NOMO-1 treated with DMSO at 0.1 percent for 48 hours (cell line): ENCODE measurements around the gene P2RY2.
A peak's percentile ranks its signal among the peaks of the same experiment; 100 is the strongest.

Experiments
- DNase-seq: peaks from one replicate; lab custom pipeline; 2025; ENCODE audit not compliant: unreplicated experiment; lab: John Stamatoyannopoulos, UW

The P2RY2 gene

DNA sequence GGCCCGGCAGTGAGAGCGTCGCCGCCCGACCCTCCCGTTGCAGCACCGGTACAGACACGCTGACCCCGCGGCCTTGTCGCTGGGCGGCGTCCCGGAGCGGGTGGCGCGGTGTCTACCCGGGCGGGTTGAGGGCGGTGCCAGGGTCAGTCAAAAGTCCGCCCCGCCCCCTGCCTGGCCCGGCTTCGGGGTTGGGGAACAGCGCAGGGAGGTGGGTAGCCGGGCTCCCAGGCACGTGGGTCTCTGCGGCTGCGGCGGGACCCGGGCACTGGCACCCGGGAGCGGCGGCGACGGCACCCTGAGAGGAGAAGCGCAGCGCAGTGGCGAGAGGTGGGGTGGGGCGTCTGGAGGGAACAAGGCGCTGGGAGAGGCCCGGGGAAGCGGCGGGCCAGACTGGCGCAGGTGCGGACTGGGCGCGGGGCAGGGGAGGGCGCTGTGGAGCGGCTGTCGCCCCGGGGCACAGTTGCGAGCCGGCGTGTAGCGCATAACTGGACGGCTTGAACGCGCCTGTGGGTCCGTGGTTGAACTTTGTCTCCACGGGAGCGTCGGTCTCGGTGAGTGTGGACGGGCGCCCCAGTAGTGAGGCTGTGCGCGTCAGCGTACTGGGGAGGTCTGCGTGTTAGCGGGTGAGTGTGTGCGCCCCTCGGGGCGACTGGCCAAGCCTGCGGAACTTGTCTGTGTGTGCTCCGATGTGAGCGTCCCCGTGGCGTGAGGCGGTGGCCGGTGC is at the start of gene P2RY2:
Gene P2RY2, plus strand, starts transcription at position 176 of the 724 bp plus-strand sequence. CDS start 15,879 bp downstream, outside the sequence.
- DNase-seq: peak; percentile 84

DNA sequence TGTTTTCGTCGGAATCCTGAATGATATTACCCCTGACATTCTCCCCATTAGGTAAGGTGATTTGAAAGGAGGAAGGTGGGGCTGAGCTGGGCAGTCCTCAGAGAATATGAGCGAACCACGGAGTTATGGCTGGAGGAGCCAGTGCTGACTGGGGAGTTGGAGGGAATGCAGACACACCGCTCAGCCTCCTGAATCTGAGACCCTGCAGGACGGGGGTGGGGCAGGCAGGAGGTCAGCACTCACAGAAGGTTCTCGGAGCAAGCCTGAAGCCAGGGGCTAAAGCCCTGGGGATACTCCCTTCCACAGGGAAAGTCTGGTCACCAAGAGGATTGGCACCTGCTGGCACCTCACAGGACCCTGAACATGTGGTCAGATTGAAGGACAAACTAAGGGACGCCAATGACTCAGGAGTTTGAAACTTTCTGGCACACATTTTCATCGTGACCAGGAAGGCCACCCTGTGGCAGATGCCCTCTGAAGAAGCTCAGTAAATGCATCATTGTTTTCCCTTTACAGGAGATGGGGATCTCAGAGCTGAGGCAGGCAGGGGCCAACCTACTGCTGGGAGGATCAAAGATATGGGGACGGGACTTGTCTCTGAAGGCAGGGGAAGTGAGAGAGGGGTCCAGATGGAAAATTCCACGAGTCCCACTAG is 49.0 kb upstream of the P2RY2 start:
- no peak for DNase-seq

DNA sequence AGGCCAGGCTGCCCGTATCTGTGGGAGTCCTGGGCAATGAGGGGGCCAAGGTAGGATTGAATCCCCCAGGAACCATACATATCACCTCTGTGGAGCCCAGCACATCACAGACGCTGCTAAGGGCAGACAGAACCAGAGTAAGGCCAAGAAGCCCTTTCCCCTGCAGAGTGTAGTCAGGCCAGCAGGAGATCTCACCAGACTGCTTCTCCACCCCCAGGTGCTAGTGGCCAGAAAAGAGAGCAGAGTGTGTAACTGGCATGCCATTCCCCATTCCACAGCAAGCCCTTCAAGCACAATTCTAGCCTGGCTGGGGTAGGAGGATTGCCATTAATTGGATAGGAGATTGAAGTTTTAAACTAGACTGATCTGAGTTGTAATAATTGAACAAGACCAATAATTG is 47.9 kb upstream of the P2RY2 start:
- DNase-seq: no peak

DNA sequence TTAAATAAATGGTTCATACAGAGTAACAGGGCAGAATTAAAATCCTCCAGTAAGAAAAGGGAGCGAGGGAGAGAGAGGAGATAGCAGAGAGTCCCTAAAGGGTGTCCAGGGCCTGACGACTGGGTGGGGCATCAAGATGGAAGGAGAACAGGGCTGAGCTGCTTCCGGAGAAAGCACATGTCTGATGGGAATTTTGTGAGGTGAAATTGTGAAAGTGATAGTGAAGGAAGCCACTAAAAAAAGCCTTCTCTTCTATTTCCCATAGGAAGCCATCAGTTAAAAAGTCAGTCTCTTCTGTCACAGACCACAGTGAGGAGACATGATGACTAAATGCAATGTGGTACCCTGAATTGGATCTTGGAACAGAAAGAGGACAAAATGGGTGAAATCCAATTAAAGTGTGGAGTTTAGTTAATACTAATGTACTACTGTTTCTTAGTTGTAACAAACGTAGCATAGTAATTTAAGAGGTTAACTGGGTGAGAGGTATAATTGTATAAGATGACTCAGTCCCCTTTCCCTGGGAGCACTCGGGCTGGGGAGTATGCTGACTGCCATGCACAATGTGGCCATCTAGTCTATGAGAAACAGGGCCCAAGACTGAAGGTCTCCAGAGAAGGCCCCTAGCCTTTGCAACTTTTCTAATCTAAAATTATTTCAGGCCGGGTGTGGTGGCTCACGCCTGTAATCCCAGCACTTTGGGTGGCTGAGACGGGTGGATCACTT is 46.5 kb upstream of the P2RY2 start:
- no peak for DNase-seq

DNA sequence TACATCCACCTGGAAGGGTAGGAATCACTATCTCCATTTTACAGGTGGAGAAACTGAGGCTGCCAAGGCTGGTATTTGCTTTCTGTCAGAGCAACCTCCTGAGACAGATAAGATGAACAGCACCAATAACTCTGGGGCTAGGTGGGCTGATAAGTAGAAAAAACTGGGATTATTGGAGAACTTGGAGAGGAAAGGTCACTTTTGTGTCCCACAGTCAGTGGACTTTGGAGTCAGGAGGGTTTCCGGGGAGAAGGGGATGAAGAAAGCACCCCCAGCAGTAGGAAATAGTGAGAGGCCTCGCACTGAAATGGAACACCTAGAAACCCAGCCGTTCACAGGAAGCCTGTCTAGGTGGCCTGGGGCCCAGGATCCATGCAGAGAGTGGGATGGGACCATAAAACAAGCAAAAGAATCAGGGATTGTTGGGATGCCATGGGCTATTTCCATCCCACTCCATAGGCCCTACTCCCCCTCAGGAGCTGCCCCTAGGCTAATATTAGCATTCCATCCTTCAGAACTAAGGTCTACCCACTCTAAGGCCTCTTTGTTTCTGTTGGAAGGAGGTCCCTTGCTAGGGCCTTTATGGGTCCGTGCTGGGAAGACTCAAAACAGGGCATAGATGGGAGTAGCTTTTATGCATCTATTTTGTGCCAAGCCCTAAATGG is 45.0 kb upstream of the P2RY2 start:
- DNase-seq: no peak

DNA sequence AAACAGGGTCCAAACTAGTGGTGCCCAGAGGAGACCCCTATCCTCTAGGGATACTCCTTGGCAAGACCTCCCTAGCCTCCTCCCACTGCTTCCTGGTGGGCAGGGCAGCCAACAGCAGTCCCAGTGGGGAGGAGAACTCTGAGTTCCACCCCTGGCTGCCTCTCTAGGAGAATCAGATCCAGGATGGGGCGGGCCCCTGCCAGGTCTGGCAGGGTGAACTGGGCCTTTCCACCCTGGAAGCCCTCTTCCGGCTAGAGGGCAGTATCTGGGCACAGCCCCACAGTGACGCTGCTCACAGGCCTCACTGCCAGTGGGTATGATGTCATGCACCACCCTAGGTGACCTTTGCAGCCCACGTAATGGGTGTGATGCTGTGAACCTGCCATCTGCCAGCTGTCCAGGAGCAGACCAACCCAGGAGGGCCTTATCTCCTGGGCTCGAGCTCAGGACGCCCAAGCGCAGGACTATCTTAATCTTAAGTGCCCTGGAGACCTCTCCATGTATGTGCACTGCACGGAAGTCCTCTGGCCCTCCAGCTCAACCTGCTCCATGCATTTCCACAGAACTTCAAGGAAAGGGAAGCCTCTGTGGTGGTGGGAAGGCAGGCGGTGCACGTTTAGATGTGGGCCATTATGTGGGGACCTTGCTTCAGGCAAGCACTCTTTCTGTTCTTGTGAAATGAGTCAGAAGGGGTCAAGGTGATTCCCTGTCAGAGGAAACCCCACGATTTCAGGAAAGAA is 44.2 kb upstream of the P2RY2 start:
- DNase-seq: no peak

DNA sequence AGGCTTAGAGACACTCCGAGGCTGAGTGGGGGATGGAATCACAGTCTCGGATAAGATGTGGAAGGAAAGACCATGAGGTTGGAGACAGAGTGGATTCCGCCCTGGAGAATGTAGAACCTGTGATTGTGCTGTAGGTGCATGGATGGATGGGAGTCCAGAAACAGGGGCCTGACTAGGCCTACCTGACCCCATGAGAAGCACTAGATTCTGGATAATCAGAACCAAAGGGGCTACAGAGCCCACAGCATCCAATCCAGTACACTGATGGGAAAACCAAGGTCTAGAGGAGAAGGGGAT is 43.6 kb upstream of the P2RY2 start:
- DNase-seq: no peak

DNA sequence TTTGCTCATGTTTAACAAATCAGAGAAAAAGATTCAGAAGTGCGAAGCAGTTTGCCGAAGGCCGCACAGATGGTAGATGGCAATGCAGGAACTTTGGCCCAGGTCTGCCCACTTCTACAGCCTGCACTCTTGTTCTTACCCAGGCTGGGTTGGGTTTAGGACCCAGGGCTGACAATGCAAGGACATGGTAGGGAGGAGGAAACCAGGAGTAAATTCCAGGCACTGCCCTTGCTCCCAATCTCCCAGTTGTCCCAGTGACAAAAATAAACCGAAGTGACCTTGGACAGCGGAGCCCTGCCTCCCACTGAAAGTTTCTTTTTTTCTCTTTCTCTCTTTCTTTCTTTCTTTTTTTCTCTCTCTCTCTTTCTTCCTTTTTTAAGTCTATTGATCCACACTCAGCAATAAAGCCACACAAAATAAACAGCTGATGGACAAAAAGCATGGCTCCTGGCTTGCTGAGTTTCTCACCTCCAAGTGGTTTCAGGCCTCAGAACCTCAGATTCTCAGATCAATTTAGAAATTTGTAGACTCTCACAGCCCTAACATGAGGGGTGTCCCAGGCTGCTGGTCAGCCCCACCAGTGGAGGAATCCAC is 42.4 kb upstream of the P2RY2 start:
- DNase-seq: no peak

DNA sequence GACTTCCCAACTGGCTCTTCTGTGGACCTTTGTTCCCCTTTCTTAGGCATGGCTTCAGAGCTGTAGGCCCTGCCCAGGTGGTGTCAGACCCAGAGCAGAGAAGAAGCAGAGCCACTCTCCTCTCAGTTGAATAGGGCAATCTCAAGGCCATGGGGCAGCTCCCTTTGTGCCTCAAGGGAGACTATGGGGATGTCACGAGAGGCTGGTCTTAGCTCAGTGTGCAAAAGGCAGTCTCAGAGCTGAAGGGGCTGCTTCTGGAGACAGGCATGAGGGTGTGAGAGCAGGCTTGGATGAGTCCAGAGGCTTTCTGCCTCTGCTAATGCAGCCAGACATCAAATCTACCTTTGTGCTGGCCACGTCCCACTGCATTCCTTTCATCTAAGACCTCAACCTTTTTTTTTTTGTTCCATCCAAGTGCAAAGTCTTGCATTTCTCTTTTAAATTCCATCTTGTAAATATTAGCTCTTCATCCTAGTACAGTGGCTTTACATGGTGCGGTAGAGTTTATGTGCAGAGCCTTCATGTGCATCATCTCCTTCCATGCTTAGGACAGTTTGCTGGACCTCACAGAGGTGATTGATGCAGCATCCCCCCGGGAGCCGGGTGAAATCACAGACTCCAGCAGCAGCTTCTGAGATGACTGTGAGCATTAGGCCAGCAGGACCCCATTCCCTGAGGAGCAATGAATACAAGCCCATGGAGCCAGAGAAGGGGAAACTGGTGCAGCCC is 41.8 kb upstream of the P2RY2 start:
- no peak for DNase-seq

DNA sequence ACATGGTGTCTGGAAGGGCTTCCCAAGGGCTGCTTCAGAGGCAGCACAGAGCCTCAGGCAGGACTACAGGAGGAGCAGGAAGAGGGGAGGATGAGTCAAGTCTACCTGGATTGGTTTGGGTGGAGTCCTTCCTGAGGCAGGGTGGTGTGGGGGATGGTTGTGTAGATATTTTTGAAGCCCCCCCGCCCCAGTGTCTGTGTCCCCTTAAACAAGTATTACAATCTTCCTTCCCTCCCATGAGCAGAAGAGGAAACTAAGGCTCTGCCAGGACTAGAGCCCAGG is 41.3 kb upstream of the P2RY2 start:
- DNase-seq: no peak

DNA sequence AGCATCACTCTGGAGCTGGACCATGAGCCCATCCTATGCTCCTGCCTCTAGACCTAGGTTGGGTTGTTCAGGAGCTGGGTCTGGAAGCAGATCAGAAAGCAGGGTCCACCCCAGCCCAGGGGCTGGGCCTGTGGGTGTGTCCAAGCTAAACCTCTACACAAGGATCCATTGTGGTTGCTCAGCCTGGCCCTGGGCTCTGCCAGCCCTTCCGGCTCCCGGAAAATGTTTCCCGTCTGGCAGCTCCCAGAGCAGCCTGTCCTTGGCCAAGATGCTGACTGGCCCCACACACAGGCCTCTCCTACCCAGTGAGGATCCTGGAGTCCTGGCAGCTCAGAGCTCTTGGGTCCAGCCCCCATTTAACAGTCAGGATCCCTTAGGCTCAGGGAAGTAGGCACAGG is 40.7 kb upstream of the P2RY2 start:
- DNase-seq: no peak

DNA sequence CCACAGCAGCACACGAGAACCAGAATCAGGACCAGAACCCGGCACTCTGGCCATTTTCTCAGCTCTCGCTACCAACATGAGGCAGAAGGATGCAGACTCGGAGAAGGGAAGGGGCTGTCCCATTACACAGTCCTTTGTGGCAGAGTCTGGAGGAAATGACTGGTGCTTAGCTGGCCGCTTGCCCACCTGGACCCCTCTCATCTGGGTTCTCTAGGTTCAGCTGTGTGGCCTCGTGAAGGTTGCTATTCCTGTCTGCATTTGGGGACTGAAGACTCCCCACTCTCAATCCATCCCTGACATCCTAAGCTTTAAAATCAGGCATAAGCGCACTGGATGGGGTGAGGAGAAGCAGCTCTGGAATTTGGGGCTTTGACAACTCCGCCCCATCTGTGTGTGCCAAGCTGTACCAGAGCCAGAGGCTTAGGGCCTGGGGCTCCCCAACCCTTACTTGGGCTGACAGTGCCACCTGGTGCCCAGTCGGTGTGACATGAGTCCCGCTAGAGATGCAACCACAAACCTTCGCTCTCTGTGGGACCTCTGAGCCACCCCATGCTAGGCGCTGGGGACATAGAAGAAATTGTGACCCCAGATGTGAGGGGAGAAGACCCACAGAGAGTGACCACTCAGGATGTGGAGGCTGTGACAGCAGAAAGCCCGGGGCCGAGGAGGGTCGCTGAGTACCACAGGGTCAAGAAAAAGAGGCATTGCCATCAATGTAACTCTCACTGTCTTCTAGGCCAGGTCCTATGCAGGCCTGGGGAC is 40.1 kb upstream of the P2RY2 start:
- DNase-seq: peak; percentile 55

DNA sequence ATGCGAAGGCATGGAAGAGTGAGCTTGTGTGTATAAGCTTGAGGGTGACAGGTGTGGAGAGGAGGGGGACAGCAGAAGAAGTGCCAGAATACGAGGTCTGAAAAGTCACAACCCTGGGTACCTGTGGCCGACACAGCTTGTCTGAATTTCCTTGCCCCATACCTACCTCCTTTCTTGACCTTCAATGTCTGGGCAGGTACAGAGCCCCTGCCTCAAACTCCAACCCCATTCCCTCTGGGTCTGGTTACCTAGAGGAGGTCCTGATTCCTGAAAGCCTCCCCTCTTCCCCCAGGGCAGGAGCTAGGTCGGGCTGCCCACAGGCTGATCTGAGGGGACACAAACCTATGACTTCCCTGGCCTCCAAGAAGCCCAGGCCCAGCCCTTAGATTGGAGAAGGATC is 39.4 kb upstream of the P2RY2 start:
- DNase-seq: no peak

DNA sequence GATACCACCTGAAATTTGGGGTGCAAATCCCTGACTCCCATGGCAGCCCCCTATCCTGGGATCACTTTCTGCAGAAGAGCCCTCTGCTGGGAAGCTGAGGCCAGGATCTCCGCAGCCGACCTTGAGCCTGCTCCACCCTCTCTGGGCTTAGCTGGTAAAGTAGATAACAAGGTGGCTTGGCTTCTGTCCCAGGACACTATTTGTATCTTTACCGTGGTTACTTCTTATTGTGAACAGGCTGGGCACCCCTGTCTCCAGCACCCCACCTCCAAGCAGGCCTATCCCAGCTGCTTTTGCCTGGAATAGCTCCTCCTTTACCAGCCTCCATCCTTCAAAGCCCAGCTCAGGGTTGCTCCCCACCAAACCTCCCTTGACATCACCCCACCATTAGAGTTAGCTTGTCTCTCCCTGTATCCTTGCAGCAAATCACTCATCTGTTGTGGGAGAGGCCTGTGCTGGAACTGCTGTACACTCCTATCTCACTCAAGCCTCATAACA is 35.2 kb upstream of the P2RY2 start:
- DNase-seq: no peak

DNA sequence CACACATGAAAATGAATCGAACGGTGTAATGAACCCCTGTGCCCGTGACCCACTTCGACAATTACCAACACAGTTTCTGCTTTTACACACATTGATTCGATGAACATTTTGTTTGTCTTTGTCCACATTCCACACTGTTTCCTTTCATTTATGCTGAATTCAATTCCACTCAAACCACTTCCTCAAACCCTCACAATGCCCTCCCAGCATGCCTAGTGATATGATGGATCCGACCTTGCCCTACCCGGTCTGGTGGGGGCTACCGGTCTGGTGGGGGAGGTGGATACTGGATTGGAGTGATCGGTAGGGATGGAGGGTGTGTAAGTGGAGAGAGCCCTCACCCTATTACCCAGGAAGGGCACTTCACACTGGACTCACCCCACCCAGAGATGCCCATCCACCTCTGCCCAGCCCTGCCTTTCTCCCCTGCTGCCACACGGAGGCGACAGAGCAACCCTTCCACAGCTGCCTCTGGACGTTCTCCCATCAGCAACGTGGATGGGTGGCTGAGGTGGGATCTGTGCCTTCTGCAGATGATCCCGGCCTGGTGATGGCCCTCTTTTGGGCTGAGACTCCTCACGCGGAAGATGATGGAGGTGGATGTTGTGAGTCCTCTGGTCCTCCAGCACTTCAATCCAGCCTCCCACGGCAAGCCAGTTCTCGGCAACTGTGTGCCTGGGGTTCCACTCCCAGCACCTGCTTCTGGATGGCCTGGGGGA is 33.0 kb upstream of the P2RY2 start:
- peak; percentile 79 for DNase-seq

DNA sequence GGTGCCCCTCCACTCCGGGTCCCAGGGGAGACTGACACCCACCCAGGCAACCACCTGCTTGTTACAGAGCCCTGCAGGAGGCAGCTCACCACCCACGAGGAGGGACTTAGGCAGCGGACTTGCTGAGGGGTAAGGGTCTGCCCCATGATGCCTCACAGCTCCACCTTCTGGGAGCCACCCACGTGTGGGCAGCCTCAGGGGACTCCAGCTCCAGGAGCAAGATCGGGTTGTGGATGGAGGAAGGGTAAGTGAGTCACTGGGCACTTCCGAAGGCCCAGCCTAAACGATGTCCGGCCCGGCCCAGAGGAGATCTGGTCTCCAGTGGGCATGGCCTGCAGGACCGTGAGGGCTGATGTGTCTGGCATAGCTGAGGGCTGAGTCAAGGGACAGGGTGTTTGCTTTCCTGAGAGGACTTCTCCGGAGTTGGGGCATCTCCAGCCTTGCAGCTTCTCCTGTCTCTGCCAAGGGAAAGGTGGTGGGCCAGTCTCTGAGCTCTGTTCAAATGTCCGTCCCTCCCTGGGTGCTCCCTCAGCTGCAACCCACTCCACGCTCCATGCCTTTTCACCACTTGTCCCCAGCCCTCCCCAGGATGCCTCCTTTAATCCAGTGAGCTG is 32.3 kb upstream of the P2RY2 start:
- no peak for DNase-seq

DNA sequence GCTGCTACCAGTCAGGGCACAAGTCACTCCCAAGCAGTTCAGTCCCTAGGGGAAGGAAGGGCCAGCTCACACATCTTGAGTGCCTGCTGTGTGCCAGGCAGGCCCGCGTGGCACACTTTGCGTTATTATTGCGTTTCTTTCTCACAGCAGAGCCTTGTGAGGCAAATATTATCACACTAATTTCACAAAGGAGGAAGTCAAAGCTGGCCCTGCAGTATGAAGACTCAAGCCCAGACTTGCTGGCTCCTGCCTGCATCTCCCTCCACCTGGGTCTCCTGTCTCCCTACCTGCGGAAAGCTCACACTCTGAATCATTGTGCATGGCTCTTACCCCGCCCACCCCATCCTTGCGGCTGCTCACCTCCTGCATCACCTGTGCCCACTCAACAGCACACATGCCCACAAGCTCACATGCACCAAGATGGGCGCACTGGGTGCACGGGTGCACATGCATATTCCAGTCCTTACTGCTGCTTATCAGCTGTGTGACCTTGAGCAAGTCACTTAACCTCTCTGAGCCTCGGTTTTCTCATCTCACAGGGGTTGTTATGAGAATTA is 31.7 kb upstream of the P2RY2 start:
- DNase-seq: peak; percentile 76

DNA sequence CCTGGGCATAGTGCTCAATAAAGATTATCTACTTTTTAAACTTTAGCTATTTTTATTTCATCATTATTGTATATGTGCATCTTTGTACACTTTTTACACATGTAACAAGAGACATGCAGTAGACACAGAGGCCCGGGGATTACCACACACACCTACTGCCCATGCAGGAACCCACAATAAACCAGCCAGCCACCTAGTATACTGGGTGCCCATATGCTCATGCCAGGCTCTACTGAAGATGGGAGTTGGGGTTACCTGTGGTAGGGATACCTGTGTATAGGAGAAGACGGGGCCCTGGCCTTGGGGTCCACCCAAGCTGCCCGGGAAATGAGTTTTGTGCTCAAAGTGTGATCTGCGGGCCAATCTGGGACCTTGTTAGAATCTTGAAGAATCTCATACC is 31.2 kb upstream of the P2RY2 start:
- no peak for DNase-seq
